Measurements from ENCODE around the gene TBL2.
A peak's percentile ranks its signal among the peaks of the same experiment; 100 is the strongest.
"Not testable (repeated sequence)": the region's sequence is repeated elsewhere in the genome, so short reads cannot be mapped to it uniquely, and the experiment has no call there.

Gene TBL2

GRCh38 chr7:73556208-73557107 is 21.9 kb downstream of the TBL2 start:
- H3K27ac ChIP-seq (ENCODE audit: low read length) = peak overlapping the region; percentile 14
- H3K36me3 ChIP-seq (replicated peaks; ENCODE audit: low read depth, low read length) = peaks cover 8% of the 10 kb centered on the region
- H4K20me1 ChIP-seq (ENCODE audit: insufficient read depth, low read length) = peaks cover 19% of the 10 kb centered on the region
- no peak for TF ChIP-seq EZH2phosphoT487 (IDR thresholded peaks at IDR 0.05; ENCODE audit: low read depth)
- TF ChIP-seq, protein P1, sequence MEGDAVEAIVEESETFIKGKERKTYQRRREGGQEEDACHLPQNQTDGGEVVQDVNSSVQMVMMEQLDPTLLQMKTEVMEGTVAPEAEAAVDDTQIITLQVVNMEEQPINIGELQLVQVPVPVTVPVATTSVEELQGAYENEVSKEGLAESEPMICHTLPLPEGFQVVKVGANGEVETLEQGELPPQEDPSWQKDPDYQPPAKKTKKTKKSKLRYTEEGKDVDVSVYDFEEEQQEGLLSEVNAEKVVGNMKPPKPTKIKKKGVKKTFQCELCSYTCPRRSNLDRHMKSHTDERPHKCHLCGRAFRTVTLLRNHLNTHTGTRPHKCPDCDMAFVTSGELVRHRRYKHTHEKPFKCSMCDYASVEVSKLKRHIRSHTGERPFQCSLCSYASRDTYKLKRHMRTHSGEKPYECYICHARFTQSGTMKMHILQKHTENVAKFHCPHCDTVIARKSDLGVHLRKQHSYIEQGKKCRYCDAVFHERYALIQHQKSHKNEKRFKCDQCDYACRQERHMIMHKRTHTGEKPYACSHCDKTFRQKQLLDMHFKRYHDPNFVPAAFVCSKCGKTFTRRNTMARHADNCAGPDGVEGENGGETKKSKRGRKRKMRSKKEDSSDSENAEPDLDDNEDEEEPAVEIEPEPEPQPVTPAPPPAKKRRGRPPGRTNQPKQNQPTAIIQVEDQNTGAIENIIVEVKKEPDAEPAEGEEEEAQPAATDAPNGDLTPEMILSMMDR (IDR thresholded peaks at IDR 0.05; ENCODE audit: low read depth, low read length) = no peak
- H3K27me3 ChIP-seq (ENCODE audit: low read depth, low read length) = no peaks in the 10 kb centered on the region
- no peak overlapping the region for H2AFZ ChIP-seq (ENCODE audit: low read depth, low read length)
- H3K9me3 ChIP-seq (ENCODE audit: insufficient read depth, low read length) = no peaks in the 10 kb centered on the region
- peaks cover 45% of the 10 kb centered on the region for H3K79me2 ChIP-seq (ENCODE audit: low read length)
- H3K4me3 ChIP-seq (ENCODE audit: low read length) = peak overlapping the region; percentile 96
- peaks cover 29% of the 10 kb centered on the region for H3K4me1 ChIP-seq (ENCODE audit: low read length)
- peak overlapping the region; percentile 99 for H3K9ac ChIP-seq (ENCODE audit: low read length)
- peak overlapping the region; percentile 92 for H3K4me2 ChIP-seq (ENCODE audit: low read length)

GRCh38 chr7:73555411-73555982 is 22.9 kb downstream of the TBL2 start:
- peaks cover 28% of the 10 kb centered on the region for H3K4me1 ChIP-seq (ENCODE audit: low read length)
- no peak overlapping the region for H2AFZ ChIP-seq (ENCODE audit: low read depth, low read length)
- peaks cover 12% of the 10 kb centered on the region for H3K36me3 ChIP-seq (replicated peaks; ENCODE audit: low read depth, low read length)
- no peaks in the 10 kb centered on the region for H3K9me3 ChIP-seq (ENCODE audit: insufficient read depth, low read length)
- no peak overlapping the region for H3K9ac ChIP-seq (ENCODE audit: low read length)
- H3K4me3 ChIP-seq (ENCODE audit: low read length) = peak overlapping the region; percentile 96
- peaks cover 45% of the 10 kb centered on the region for H3K79me2 ChIP-seq (ENCODE audit: low read length)
- H3K4me2 ChIP-seq (ENCODE audit: low read length) = peak overlapping the region; percentile 92
- no peaks in the 10 kb centered on the region for H3K27me3 ChIP-seq (ENCODE audit: low read depth, low read length)
- TF ChIP-seq, protein P1 (IDR thresholded peaks at IDR 0.05; ENCODE audit: low read depth, low read length) = no peak
- TF ChIP-seq EZH2phosphoT487 (IDR thresholded peaks at IDR 0.05; ENCODE audit: low read depth) = no peak
- peaks cover 19% of the 10 kb centered on the region for H4K20me1 ChIP-seq (ENCODE audit: insufficient read depth, low read length)
- H3K27ac ChIP-seq (ENCODE audit: low read length) = no peak overlapping the region

GRCh38 chr7:73550093-73550492 is 28.3 kb downstream of the TBL2 start:
- not testable (repeated sequence) for H3K4me2 ChIP-seq (ENCODE audit: low read length)

DNA sequence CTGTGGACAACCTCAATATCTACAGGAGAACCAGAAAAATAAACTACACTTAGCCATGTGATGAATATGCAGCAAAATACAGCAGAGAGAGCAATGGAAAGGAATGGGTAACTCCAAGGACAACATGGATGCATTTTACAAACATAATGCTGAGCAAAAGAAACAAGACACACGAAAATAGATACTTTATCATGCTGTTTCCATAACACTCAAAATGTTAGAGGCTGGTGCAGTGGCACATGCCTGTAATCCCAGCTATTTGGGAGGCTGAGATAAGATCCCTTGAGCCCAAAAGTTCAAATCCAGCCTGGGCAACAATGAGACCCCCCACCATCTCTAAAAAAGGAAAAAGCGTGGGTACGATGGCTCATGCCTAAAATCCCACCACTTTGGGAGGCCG is 29.2 kb downstream of the TBL2 start:
- Histone ChIP-seq H3K27me3 (ENCODE audit: low read depth, low read length) (no peaks in the 10 kb centered on the region), H3K9ac (ENCODE audit: low read length) (no peak overlapping the region), H3K4me2 (ENCODE audit: low read length) (no peak overlapping the region), H3K27ac (ENCODE audit: low read length) (no peak overlapping the region), H2AFZ (ENCODE audit: low read depth, low read length) (no peak overlapping the region), H3K36me3 (replicated peaks; ENCODE audit: low read depth, low read length) (peaks cover 18% of the 10 kb centered on the region), H3K9me3 (ENCODE audit: insufficient read depth, low read length) (no peaks in the 10 kb centered on the region), H3K4me3 (ENCODE audit: low read length) (no peak overlapping the region), H4K20me1 (ENCODE audit: insufficient read depth, low read length) (no peaks in the 10 kb centered on the region), H3K79me2 (ENCODE audit: low read length) (peaks cover 64% of the 10 kb centered on the region), H3K4me1 (ENCODE audit: low read length) (no peaks in the 10 kb centered on the region)
- TF ChIP-seq EZH2phosphoT487 (IDR thresholded peaks at IDR 0.05; ENCODE audit: low read depth) = no peak
- TF ChIP-seq, protein P1 (IDR thresholded peaks at IDR 0.05; ENCODE audit: low read depth, low read length) = no peak

More at GRCh38 chr7:73550093-73550492, 28.3 kb downstream of the TBL2 start:
- H3K27me3 ChIP-seq (ENCODE audit: low read depth, low read length); H3K9me3 ChIP-seq (ENCODE audit: insufficient read depth, low read length); H3K9ac ChIP-seq (ENCODE audit: low read length); H2AFZ ChIP-seq (ENCODE audit: low read depth, low read length); H4K20me1 ChIP-seq (ENCODE audit: insufficient read depth, low read length); H3K4me1 ChIP-seq (ENCODE audit: low read length); H3K27ac ChIP-seq (ENCODE audit: low read length); H3K4me3 ChIP-seq (ENCODE audit: low read length): not testable (repeated sequence)
- Histone ChIP-seq H3K36me3 (replicated peaks; ENCODE audit: low read depth, low read length) (peaks cover 19% of the 10 kb centered on the region), H3K79me2 (ENCODE audit: low read length) (peaks cover 66% of the 10 kb centered on the region)
